ENCODE results near the gene NHS.
"Not testable (repeated sequence)": the region's sequence is repeated elsewhere in the genome, so short reads cannot be mapped to it uniquely, and the experiment has no call there.

NHS gene

DNA sequence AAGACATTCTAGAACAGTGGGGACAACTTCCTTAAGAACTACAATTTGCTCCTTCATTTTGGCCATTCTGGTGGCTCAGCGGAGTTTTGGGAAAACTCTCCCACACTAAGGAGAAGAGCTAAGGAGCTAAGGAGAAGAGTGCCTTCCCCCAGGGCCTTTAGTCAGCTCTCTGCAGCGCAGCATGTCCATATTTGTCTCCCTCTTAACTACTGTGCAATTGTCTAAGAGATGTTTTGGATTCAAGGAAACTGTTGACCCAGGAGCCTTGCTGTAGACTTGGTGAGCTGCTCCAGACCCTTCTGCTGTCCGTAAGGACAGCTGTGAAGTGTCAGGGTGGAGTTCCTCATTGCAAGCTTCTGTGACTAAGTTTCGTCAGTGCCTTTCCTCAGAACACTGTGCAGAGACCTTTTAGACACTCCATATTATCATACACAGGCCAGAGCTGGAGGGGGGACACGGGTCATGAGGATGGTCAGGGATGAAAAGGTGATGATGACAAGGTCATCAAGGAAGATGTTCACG lies 179.0 kb downstream of the NHS start:
- DNase-seq: no peak

DNA sequence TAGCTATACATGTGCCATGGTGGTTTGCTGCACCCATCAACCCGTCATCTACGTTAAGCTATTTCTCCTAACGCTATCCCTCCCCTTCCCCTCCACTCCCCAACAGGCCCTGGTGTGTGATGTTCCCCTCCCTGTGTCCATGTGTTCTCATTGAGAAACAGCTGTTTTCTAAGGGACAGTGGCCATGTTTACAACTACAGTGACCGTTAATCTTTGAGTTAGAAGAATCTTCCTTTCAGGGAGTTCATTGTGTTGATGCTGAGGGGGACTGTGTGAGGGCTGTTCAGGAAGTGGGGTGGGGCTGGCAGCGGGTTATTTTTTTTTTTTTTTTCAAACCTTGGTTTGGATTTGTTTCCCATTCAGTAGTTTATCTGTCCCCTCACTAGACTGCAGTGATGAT lies 179.9 kb downstream of the NHS start:
- DNase-seq: no peak

DNA sequence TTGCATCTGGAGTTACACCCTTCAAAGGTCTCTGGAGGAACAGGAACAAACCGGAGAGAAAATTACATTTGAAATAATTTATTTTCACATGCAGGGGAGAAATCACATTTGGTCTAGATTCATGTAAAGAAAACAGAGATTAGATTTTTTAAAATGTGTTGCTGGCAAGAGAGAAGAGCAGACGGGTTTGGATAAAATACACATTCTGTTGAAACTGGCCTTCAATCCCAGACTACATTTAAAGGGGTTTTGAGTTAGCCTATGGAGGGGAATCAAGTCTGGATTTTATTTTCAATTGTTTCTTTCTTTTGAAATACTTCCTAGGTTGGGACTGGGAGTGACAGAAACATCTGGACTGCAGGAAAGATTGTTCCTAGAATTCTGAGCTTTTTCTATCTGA lies 180.8 kb downstream of the NHS start:
- no peak for DNase-seq

DNA sequence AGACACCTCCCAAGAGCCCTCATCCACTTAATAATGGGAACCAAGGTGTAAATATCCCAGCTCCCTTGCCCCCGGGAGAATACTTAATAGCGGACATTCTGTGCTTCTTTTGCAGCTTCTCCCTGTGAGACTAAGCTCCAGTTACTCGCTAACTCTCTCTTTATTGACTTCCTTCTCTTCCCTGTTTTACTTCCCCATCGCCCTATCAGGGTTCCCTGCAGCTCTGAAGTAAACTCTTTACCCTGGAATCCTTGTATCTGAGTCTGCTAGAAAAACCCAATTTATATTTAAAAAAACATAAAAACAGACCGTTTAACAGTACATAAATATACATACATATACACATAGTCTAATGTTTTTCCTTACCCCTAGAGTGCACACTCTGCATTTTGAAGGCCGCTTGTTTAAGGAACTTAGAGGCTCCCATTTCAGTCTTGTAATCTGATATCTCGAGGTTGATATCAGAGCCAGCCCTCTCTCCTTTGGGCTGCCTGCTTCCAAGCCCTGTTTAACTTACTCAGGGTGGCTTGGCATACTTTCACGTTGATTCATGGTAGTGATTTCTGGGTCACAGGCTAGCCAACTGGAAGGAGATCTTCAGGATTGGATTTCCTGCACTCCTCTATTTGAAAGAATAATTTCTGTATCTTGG lies 184.9 kb downstream of the NHS start:
- DNase-seq: peak; percentile 11

DNA sequence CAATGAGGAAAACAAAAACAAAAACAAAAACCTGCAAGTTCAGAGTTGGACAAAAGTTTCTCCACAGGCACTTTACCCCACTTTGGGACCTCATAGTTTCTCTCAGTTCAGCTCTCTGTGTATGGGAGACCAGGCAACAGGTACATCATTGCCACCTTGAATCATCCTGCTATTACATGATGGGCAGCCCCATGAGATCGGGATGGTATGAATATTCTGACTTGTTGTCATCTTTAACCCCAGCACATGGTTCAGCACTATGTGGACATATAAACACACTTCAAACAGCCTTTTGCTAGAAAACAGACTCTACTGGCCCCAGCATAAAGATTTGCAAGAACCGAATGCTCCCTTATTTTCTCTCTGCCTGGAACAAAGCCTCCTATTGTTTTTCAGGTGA lies 185.4 kb downstream of the NHS start:
- DNase-seq: no peak

DNA sequence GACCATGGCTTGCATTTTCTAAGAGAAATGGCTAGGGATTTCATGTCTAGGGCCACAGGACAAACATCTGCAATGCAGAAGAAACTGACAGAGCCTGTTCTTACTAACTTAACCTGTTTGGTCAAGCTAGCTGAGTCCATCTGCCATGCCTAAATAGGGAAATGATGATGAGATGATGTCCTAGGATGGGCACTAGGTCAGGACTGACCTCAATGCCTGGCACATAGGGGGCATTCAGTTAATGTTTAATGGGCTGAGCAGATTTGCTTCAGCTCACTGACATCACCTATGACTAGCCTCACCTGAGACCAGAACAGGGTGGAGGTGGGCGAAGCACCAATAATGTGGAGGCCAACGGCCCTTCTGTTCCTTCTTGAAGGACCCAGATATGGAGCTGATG lies 188.1 kb downstream of the NHS start:
- DNase-seq: no peak

DNA sequence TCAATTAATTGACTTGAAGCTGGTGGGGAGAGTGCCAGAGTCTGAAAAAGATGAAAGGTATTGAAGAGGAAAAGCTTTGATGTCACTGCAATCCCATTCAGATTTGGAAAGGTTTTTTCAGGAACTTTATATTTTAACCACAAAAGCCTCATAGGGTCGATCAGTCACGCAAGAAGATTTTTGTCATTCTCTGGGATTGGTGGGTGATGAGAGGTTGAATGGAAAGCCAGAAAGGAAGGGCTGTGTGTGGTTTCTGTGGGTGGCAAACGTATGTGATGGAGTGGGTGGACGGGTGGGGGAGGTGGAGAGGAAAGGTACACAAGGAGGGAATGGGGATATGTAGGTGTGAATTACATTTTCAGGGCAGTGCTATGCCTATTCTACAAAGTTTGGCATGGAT lies 188.5 kb downstream of the NHS start:
- DNase-seq: no peak

DNA sequence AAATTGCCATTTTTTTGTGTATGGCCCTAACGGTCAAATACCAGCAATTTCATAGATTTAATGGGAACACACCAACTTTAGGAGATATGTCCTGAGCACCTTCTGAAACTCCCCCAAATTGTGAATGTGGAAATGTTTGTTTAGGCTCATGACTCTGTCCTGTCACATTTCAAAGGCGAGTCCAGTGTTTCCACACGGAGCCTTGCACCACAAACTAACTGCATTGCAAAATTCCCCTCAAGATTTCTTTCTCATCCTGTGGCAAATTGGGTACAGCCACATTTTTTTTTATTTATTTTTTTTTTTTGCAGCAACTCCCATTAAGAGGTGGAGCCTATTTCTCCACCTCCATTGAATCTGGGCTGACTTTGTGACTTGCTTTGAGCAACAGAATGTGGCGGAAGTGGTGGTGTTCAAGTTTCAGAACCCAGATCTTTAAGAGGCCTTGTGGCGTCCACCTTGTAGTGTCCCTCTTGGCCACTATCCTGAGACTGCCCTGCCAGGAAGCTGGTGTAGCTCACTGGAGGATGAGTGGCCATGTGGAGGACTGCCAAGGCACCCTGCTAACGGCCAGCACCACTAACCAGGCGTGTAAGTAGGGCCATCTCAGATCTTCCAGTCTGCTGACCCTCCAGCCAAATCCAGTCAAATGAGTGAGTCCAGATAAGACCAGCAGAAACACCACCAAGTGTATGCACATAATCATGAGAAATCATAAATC lies 189.8 kb downstream of the NHS start:
- DNase-seq: peak; percentile 88

DNA sequence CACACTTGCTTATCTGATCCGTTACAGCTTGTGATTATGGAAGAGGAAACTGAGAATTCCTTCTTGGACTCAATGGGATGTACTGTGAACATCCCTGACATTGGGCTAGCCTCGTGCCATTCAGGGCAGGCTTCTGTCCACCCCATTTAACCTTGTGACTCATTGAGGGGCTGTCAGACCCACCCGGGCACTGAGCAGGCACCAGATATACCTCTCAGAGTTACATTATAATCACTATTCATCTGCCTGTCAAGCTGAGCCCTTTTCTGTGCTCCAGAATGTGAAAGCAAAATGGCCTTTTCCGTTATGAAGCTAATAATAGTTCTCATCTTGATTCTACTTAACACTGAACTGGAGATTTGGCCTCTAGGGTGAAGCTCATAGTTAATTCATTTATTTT lies 191.7 kb downstream of the NHS start:
- DNase-seq: no peak

DNA sequence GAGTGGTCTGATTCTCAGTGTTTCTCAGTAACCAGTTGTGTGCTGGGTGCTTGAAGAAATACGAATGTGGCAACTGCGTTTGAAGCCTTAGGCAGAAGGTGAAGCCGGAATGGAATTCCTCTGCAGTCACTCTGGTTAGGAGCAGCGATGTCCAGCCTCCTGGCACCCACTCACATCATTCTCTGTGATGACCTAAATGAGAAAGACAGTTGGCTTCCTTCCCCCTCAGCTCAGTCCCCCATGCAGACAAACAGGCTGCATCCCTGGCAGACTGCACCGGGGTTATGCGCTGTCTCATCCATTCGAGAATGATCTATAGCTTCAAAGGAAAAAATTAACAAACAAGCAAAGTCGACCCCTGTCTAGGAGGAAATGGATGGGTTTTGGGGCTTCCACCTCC lies 192.2 kb downstream of the NHS start:
- DNase-seq: no peak

DNA sequence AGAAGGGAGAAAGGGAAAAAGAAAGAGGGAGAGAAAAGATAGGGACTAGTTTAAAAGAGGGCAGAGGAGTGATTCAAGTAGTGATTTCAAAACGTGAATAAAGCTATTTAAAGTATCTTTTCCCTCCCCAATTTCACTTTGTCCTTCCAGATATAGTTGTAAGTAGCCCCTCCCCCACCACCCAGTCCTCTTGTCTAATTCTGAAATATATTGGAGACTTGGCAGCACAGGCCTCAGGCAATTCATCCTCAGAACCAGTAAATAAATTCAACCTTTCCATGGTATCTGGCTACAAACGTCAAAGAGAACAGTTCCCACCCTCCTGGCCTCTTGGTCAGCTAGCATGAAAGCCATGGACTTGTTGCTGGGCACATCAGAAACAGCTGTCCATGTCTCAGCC lies 192.8 kb downstream of the NHS start:
- no peak for DNase-seq

DNA sequence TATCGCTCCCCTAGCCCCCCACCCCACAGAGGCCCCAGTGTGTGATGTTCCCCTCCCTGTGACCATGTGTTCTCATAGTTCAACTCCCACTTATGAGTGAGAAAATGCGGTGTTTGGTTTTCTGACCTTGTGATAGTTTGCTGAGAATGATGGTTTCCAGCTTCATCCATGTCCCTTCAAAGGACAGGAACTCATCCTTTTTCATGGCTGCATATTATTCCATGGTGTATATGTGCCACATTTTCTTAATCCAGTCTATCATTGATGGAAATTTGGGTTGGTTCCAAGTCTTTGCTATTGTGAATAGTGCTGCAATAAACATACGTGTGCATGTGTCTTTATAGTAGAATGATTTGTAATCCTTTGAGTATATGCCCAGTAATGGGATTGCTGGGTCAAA lies 193.8 kb downstream of the NHS start:
- DNase-seq: not testable (repeated sequence)

DNA sequence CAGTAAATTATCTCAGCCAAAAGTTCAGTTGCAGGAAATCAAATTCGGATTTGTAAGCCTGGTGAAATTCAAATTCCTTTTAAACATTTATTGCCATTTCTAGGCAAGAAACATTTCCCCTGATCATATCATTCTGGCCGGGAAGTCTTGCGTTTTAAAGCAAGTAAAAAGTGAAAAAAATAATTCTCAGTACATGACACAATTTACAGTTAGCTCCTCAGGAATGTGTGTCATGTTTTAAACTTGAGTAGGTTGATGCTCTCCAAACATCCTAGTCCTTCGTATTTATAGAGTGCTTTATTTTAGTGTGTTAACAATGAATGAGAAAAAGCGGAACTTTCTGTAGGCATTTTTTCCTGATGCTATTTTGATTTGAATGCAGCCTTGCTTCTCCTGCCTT lies 204.0 kb downstream of the NHS start:
- no peak for DNase-seq

DNA sequence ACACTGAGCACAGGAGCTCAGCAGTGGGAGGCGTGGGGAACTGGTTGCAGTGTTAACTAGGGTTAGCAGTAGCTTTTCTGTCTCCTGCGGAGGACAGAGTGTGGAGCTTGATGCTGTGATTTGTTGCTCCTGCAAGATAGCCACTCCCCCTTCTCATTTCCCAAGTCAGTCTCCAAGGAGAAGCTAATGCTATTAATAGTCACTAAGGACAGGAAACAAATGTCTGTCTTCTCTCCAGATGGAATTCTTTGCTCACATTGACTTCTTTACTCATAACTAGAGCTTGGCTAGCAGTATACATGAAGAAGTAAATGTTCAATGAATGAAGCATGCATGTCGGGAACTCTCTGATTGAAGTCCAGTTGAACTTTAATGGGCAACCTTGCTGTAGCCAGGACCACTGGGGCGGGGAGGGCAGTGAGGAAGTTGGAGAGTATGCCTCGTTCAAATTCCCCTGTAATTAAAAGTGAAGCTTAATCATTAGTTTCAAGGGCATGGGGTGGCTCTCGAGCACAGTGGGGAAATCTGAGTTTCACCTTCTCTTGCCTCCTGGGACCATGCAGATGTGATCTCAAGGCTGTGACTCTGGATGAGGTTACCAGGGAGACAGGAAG lies 205.6 kb downstream of the NHS start:
- no peak for DNase-seq

DNA sequence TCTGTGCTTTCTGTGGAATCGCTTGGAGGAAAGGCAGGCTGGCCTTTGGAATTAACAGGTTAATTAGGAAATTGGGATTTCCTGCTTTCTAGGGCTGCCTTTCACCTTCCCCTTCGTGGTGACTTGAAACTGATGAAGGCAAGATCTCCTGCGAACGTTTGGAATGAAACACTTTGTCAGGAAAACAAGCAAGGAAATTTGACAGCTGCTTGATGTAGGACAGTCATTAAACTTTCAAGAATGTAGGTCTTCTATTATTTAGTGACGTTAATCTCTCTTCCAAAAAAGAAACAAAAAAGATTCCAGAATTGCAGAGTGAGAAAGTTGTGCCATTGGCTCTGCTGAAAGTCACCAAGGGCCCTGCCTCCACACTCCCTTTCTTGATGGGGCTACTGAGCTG lies 206.6 kb downstream of the NHS start:
- DNase-seq: no peak

DNA sequence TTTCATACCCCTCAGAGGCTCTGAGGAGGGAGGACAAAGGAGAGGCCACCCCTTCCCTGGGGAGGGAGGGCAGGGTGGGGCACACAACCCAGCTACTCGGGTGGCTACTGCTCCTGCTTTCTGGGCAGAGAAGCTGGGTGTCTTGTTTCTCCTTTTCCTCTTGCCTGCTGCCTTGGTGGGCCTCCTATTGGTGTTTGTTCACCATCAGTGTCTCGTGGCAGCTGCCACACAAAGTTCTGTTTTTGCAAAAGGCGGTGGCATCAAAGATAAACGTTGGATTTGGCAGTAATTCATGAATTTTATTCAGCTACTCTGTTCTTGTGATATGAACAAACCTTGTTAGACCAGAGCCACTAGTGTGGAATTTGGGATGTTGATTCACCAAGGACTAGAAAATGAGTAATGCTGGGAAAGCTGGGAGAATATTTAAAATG lies 209.3 kb downstream of the NHS start:
- no peak for DNase-seq

DNA sequence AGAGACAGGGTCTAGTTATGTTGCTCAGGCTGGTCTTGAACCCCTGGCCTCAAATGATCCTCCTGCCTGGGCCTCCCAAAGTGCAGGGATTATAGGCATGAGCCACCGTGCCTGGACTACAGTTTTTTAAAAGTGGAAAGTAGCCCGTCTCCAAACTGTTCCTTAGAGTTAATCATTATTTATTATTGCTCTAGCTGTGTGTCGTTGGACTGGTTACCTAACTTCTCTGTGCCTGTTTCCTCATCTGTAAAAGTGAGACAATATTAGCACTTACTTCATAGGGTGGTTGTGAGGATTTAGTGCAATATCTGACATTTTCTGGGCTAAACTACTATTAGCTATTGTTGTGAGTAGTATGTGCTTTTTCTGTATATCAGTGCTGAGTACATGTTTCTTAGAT lies 210.0 kb downstream of the NHS start:
- no peak for DNase-seq

DNA sequence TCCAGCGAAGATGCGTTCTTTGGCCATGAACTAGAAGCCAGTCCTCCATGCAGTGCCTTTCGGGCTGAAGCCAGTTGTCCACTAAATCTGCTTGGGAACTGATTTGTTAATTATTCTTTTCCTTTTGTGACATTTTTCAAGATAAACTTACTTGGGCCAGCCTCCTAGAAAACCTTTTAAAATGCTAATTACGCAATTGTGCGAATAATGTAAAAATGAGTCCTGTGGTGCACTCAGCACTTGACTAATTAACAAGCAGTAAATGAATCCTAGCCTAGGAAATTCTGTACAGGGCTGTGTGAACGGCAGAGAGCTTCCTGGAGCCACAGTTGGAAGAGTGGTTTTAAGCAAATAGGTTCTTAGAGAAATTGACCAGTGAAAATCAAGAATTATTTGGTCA lies 212.4 kb downstream of the NHS start:
- DNase-seq: no peak

DNA sequence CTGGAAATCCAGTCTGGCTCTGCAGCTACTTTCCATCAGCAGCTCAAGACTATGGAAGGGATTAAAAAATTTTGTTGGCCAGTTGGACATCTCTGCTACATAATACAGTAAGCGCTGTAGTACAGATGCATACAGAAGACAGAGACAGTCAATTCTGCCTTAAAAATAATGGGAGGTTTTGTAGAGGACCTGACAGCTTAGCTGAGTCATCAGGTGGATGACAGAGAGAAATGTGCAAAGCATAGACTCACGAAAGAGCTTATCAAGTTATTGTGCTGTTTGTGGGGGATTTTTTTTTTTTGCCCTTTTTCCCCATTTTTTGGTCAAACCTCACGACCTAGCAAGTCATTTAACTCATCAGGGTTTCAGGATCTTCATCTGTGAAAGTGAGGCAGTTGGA lies 213.3 kb downstream of the NHS start:
- DNase-seq: no peak

DNA sequence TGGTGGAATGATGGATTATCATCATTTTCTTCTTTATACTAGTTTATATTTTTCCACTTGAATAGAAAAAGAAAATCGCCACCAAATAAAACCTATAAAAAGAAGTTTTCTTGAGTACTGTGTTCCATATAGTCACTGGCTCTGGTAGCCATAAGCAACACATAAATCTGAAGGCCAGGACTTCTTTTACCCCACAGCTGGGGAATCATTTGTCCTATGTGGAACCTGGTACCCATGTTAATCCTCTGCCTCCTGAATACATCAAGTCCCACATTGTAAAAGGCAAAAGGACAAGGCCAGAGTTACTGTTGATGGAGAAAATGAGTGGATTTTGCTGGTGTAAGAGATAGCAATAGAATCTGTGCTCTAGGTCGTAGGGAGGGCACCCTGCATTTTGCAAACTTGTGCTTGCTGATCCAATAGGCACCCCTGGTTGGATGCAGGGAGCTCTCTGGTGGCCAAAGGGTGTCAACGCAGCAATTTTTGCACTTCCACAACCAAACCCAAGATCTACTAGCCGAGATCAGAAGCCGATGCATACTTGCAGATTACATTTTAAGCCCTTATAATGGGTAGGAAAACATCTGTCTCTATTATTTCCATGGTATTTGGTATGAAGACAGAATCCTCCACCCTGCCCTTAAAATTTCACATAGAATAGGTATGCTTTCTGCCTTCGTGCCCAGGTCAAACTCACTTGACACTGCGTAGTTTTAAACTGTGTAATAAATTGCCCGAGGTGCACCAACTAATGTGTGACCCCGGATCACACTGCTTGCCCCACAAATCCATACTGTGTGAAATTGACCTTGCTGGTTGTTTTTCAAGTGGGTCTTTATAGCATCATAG lies 216.1 kb downstream of the NHS start:
- peak; percentile 44 for DNase-seq

DNA sequence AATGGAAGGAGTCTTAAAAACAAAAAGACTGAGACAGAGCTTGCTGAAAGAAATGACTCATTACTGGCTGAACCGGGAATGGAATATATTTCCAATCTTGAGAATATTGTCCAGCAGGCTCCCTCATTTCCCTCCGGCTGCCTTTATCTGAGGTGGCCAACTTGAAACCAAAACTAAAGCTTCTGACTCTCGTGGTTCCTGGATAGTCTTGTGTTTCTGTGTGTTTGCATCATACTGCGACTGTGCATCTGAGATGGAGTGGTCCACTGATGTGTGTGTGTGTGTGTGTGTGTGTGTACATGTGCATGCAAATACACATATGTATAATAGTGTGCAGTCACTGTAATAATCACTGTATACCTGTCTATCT lies 216.7 kb downstream of the NHS start:
- DNase-seq: peak; percentile 24

DNA sequence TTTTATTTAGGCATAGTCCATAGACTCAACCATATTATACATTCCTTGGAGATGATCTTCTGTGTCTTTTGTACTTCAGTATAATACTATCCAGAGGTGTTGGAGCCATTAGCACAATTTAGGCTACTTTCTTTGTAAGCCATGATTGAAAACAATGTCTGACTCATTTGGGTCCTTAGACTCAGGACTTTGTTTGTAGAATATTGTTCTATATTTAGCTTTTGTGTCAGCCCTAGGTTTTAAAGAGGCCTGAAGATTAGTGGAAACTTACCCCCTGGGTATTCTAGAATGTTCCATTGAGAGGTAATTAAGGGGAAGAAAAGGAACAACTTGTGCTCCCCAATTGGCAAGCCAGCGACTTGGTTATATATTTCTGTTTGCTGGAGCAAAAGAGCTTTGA lies 217.1 kb downstream of the NHS start:
- DNase-seq: no peak

DNA sequence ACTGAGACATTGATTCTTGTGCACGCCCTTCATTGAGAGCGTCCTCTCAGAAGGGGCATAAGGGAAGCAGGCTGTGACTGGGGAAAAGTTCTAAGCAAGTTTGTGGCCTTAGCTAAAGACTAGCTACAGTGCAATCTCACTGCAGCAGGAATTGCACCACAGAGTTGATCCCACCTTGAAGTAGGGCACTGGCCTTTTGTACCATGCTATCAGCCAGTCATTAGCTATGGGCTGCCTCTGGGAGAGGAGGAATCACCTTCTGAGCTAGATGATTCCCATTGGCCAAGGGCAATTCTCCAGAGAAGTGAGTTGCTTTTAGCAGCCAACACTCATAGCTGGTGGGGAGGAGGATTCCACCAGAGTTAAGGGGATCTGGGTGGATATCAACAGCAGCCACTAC lies 219.7 kb downstream of the NHS start:
- no peak for DNase-seq
